Measurements from ENCODE around the gene CLPTM1. TPM values are rescaled to one million over a fixed set of nuclear protein-coding genes. Genes with fewer than 3 reads are reported as not detected.

Gene CLPTM1
- total RNA-seq, 1 experiment from 2014 or later, result 82.0 TPM

DNA sequence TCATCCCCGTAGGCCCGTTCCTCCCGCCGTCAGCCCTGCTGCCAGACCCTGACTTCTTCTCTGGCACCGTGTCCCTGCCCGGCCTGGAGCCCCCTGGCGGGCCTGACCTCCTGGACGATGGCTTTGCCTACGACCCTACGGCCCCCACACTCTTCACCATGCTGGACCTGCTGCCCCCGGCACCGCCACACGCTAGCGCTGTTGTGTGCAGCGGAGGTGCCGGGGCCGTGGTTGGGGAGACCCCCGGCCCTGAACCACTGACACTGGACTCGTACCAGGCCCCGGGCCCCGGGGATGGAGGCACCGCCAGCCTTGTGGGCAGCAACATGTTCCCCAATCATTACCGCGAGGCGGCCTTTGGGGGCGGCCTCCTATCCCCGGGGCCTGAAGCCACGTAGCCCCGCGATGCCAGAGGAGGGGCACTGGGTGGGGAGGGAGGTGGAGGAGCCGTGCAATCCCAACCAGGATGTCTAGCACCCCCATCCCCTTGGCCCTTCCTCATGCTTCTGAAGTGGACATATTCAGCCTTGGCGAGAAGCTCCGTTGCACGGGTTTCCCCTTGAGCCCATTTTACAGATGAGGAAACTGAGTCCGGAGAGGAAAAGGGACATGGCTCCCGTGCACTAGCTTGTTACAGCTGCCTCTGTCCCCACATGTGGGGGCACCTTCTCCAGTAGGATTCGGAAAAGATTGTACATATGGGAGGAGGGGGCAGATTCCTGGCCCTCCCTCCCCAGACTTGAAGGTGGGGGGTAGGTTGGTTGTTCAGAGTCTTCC lies 82.4 kb downstream of the CLPTM1 start:
- Histone ChIP-seq H3T11ph (ENCODE audit: low read length) (no peak overlapping the region), H4K8ac (replicated peaks; ENCODE audit: insufficient read length, low read depth, low read length) (no peak overlapping the region), H4K20me1 (ENCODE audit: control insufficient read depth, insufficient read depth, insufficient read length) (no peaks in the 10 kb centered on the region), H3K56ac (ENCODE audit: insufficient read length, low read depth, low read length) (no peak overlapping the region), H3K14ac (ENCODE audit: insufficient read depth, low read length) (no peak overlapping the region), H4K91ac (ENCODE audit: insufficient read length, low read depth, low read length) (no peak overlapping the region), H2BK120ac (ENCODE audit: low read depth, low read length, poor library complexity, severe bottlenecking) (no peak overlapping the region), H2BK20ac (ENCODE audit: low read depth, low read length, poor library complexity, severe bottlenecking) (no peak overlapping the region), H3K4ac (ENCODE audit: low read depth, low read length) (no peak overlapping the region), H3K9ac (ENCODE audit: extremely low read depth, insufficient read length, low read length) (no peak overlapping the region), H2BK5ac (ENCODE audit: insufficient read length, low read length) (no peak overlapping the region), H3K27ac (ENCODE audit: insufficient read length, low read depth, low read length) (no peak overlapping the region), H2AFZ (ENCODE audit: low read length) (no peak overlapping the region), H3K4me1 (ENCODE audit: insufficient read depth, low read length) (no peaks in the 10 kb centered on the region; the same call in 1 of the 2 replicates), H3K9me3 (ENCODE audit: control insufficient read depth, low read depth, low read length) (no peaks in the 10 kb centered on the region), H3K23ac (ENCODE audit: insufficient read length, low read depth, low read length) (no peak overlapping the region), H2BK12ac (ENCODE audit: insufficient read length, low read depth, low read length) (no peak overlapping the region), H4K5ac (ENCODE audit: insufficient read length, low read depth, low read length) (no peak overlapping the region), H3K23me2 (ENCODE audit: insufficient read length, low read depth, low read length, poor library complexity, severe bottlenecking) (peaks cover 6% of the 10 kb centered on the region), H3K79me1 (ENCODE audit: insufficient read depth, low read depth, low read length, poor library complexity, severe bottlenecking) (peaks cover 14% of the 10 kb centered on the region), H3K79me2 (ENCODE audit: insufficient read depth, low read length) (peaks cover 10% of the 10 kb centered on the region; the same call in 1 of the 2 replicates), H2AK5ac (ENCODE audit: insufficient read length, low read length) (no peak overlapping the region), H3K18ac (ENCODE audit: insufficient read length, low read depth, low read length) (no peak overlapping the region), H2BK15ac (ENCODE audit: low read depth, low read length) (no peak overlapping the region), H3K27me3 (ENCODE audit: insufficient read depth, low read length) (no peaks in the 10 kb centered on the region), H3K4me2 (ENCODE audit: insufficient read depth, insufficient read length, low read length) (no peak overlapping the region)
- Mint-ChIP-seq H3K4me3 (peak overlapping the region in 1 of 2 experiments; percentile 61; a peak in 2 of 5 replicates), H3K27ac (no peak overlapping the region), H3K27me3 (ENCODE audit: low read depth) (no peaks in the 10 kb centered on the region), H3K4me1 (peaks cover 10 to 13% of the 10 kb centered on the region in 2 experiments), H3K36me3 (ENCODE audit: insufficient read depth in 1 of 3, low read depth in 3 of 3) (peaks cover 18 to 50% (median 36%) of the 10 kb centered on the region in 3 experiments; a peak in 6 of 7 replicates), H3K9me3 (no peaks in the 10 kb centered on the region; a peak in 2 of 5 replicates)
- TF ChIP-seq CTCF (conservative IDR thresholded peaks at IDR 0.05), result 0 out of 3 replicates have a peak, but pooled peaks have one; percentile 16
- DNase-seq, result no peak
- WGBS (ENCODE audit: extremely low coverage, insufficient read length, low lambda C conversion rate), result no CpG with 5 or more reads among the region's 37 CpGs
